PC-3 (cell line): ENCODE data around the gene ATG4C. TPM values are rescaled to one million over a fixed set of nuclear protein-coding genes. Genes with fewer than 3 reads are reported as not detected.
"Not testable (repeated sequence)": the region's sequence is repeated elsewhere in the genome, so short reads cannot be mapped to it uniquely, and the experiment has no call there.

ENCODE experiments used
- ATAC-seq: fragments of 200-7000 bp; cut with Tn5 transposase; 2 replicates; pipeline ENCODE4 v1.9.1; 2020; ENCODE audit warnings: mild to moderate bottlenecking, moderate library complexity
- Bru-seq: library from RNA; stranded (reverse); fragments of 400-500 nt; gene quantifications from one replicate; lab custom pipeline; 2021; lab: Mats Ljungman, UMichigan
- BruChase-seq, 2 experiments: library from RNA; stranded (reverse); fragments of 400-500 nt; gene quantifications; one replicate each; lab custom pipeline; 2021; lab: Mats Ljungman, UMichigan
- BruUV-seq: library from RNA; stranded (reverse); fragments of 400-500 nt; replicated peaks from 2 replicates; lab custom pipeline; 2021; lab: Mats Ljungman, UMichigan
- CTCF ChIA-PET: fragments of 300-600 bp; sonication (Branson Sonifier 250); formaldehyde crosslinking; loops from one replicate; lab custom pipeline; 2022; ENCODE audit warnings: antibody characterized with exemption; lab: Charles Lee
- POLR2A ChIA-PET: fragments of 300-600 bp; sonication (Branson Sonifier 250); formaldehyde crosslinking; loops from one replicate; lab custom pipeline; 2022; ENCODE audit warnings: antibody characterized with exemption; ENCODE audit not compliant: unreplicated experiment; lab: Charles Lee
- DNase-seq: peaks from one replicate; pipeline ENCODE4 v3.0.0-alpha.2; 2015
- H2AFZ ChIP-seq: fragments of 300-600 bp; sonication (generic); 2 replicates; pipeline ENCODE4 v1.6.0; 2016; ENCODE audit warnings: antibody characterized with exemption, low read length
- H3F3A ChIP-seq: fragments of 300-600 bp; sonication (generic); one replicate; pipeline ENCODE4 v1.6.0; 2017; ENCODE audit warnings: antibody characterized with exemption, low read length, control low read depth, mild to moderate bottlenecking; ENCODE audit not compliant: unreplicated experiment
- H3K27ac ChIP-seq: fragments of 300-600 bp; sonication (generic); 2 replicates; pipeline ENCODE4 v1.5.1; 2016; ENCODE audit warnings: mild to moderate bottlenecking, low read length
- H3K27me3 ChIP-seq: fragments of 300-600 bp; sonication (generic); 2 replicates; pipeline ENCODE4 v1.6.1; 2016; ENCODE audit warnings: low read length, mixed read lengths
- H3K36me3 ChIP-seq: fragments of 300-600 bp; sonication (generic); 2 replicates; pipeline ENCODE4 v1.6.1; 2016; ENCODE audit warnings: low read depth, mixed run types, low read length, mixed read lengths
- H3K4me1 ChIP-seq: fragments of 300-600 bp; sonication (generic); 2 replicates; pipeline ENCODE4 v1.5.1; 2016; ENCODE audit warnings: low read length; ENCODE audit not compliant: insufficient read depth
- H3K4me2 ChIP-seq: fragments of 300-600 bp; sonication (generic); 2 replicates; pipeline ENCODE4 v1.6.0; 2016; ENCODE audit warnings: low read length
- H3K4me3 ChIP-seq: fragments of 300-600 bp; sonication (generic); 2 replicates; pipeline ENCODE4 v1.5.1; 2016; ENCODE audit warnings: mild to moderate bottlenecking, low read length, mixed read lengths
- H3K79me2 ChIP-seq: fragments of 300-600 bp; sonication (generic); 2 replicates; pipeline ENCODE4 v1.6.1; 2017; ENCODE audit warnings: low read length, mixed read lengths
- H3K9ac ChIP-seq: fragments of 300-600 bp; sonication (generic); 2 replicates; pipeline ENCODE4 v1.6.0; 2016; ENCODE audit warnings: mild to moderate bottlenecking, low read length
- H3K9me2 ChIP-seq: fragments of 300-600 bp; sonication (generic); replicated peaks from 2 replicates; pipeline ENCODE4 v1.6.1; 2016; ENCODE audit warnings: mixed run types, low read length, mixed read lengths
- H3K9me3 ChIP-seq: fragments of 300-600 bp; sonication (generic); 2 replicates; pipeline ENCODE4 v1.6.1; 2016; ENCODE audit warnings: low read length, mixed read lengths
- H4K20me1 ChIP-seq: fragments of 300-600 bp; sonication (generic); 2 replicates; pipeline ENCODE4 v1.6.1; 2016; ENCODE audit warnings: low read length, mixed read lengths
- EZH2 ChIP-seq: fragments of 300-600 bp; sonication (generic); IDR thresholded peaks from one replicate; pipeline ENCODE4 v1.6.1; 2017; ENCODE audit warnings: antibody characterized with exemption, mild to moderate bottlenecking, low read length; ENCODE audit not compliant: unreplicated experiment
- EZH2phosphoT487 ChIP-seq: fragments of 300-600 bp; sonication (generic); IDR thresholded peaks from 2 replicates; pipeline ENCODE4 v1.6.1; 2018; ENCODE audit warnings: mild to moderate bottlenecking, antibody characterized with exemption, low read length, borderline replicate concordance
- intact Hi-C: fragments of 100-400 bp; cut with micrococcal nuclease; formaldehyde crosslinking; loops from 2 replicates; pipeline ENCODE4 v1.9.0; 2023
- long read RNA-seq: library from polyadenylated mRNA; unstranded; transcript quantifications from one replicate; pipeline ENCODE4 v2.0.0, GENCODE V29; 2021; ENCODE audit not compliant: unreplicated experiment
- total RNA-seq: library from RNA; depleted of rRNA; stranded (reverse); fragments of >200 nt; gene quantifications from 2 replicates; pipeline ENCODE4 v1.2.3, GENCODE V29; 2014; rRNA removed
- TF ChIP-seq, protein P1 (sequence below): fragments of 300-600 bp; sonication (generic); conservative IDR thresholded peaks from 2 replicates; pipeline ENCODE4 v1.5.1; 2017; ENCODE audit warnings: antibody characterized with exemption, low read depth, mild to moderate bottlenecking, low read length

Gene ATG4C, protein sequence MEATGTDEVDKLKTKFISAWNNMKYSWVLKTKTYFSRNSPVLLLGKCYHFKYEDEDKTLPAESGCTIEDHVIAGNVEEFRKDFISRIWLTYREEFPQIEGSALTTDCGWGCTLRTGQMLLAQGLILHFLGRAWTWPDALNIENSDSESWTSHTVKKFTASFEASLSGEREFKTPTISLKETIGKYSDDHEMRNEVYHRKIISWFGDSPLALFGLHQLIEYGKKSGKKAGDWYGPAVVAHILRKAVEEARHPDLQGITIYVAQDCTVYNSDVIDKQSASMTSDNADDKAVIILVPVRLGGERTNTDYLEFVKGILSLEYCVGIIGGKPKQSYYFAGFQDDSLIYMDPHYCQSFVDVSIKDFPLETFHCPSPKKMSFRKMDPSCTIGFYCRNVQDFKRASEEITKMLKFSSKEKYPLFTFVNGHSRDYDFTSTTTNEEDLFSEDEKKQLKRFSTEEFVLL
- 6.0 and 8.8 TPM in 2 replicates for total RNA-seq
- percentile 57 among the genes with signal in this experiment for Bru-seq, nascent RNA
- percentile 48 among the genes with signal in this experiment for BruChase-seq, experiment 1, labeled RNA remaining after a 6-hour chase
- BruChase-seq, experiment 2, labeled RNA remaining after a 2-hour chase = percentile 53 among the genes with signal in this experiment
- long read RNA-seq, transcript ATG4C-203 (11 exons, 2,890 nt) = minor isoform, 9 of 29 reads
- long read RNA-seq, transcript ATG4C-201 (11 exons, 2,938 nt) = major isoform, 13 of 29 reads
- long read RNA-seq, partial matches to known transcripts = 3 of 29 reads
- long read RNA-seq, other reads (novel, unspliced or antisense) = 4 of 29 reads

GRCh38 chr1:62783736-62784508, at the start of gene ATG4C:
Gene ATG4C (plus strand): TSS chr1:62784132. CDS start chr1:62803787, 19,655 bp downstream.
- peak within 1 kb of the TSS; percentile 89 for H3K4me2 ChIP-seq
- H4K20me1 ChIP-seq = no peaks in the 10 kb centered on the region
- H3K4me1 ChIP-seq = 0 out of 2 replicates have a peak, but pooled peaks cover 6% of the 10 kb centered on the region
- ChIA-PET POLR2A (no interaction called here), CTCF (no interaction called here)
- H3F3A ChIP-seq = no peaks in the 10 kb centered on the region
- no peaks in the 10 kb centered on the region for H3K9me3 ChIP-seq
- no peaks in the 10 kb centered on the region for H3K36me3 ChIP-seq
- peaks cover 12% of the 10 kb centered on the region for H3K27me3 ChIP-seq
- H2AFZ ChIP-seq = peak within 1 kb of the TSS; percentile 100
- BruUV-seq = TSS peak; percentile 80
- no peaks in the 10 kb centered on the region for H3K9me2 ChIP-seq
- H3K9ac ChIP-seq = peak within 1 kb of the TSS; percentile 84
- peak; percentile 94 for DNase-seq
- TF ChIP-seq, protein P1, sequence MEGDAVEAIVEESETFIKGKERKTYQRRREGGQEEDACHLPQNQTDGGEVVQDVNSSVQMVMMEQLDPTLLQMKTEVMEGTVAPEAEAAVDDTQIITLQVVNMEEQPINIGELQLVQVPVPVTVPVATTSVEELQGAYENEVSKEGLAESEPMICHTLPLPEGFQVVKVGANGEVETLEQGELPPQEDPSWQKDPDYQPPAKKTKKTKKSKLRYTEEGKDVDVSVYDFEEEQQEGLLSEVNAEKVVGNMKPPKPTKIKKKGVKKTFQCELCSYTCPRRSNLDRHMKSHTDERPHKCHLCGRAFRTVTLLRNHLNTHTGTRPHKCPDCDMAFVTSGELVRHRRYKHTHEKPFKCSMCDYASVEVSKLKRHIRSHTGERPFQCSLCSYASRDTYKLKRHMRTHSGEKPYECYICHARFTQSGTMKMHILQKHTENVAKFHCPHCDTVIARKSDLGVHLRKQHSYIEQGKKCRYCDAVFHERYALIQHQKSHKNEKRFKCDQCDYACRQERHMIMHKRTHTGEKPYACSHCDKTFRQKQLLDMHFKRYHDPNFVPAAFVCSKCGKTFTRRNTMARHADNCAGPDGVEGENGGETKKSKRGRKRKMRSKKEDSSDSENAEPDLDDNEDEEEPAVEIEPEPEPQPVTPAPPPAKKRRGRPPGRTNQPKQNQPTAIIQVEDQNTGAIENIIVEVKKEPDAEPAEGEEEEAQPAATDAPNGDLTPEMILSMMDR = no peak
- TF ChIP-seq EZH2phosphoT487 (no peak), EZH2 (no peak)
- ATAC-seq = peak; percentile 92
- peak within 1 kb of the TSS; percentile 49 for H3K27ac ChIP-seq
- peaks cover 24% of the 10 kb centered on the region for H3K79me2 ChIP-seq
- intact Hi-C loops = no loop called here
- peak within 1 kb of the TSS; percentile 92 for H3K4me3 ChIP-seq

- Histone ChIP-seq H3K9ac (no peak overlapping the region), H4K20me1 (no peaks in the 10 kb centered on the region), H3K9me3 (no peaks in the 10 kb centered on the region), H3K27ac (no peak overlapping the region), H3K79me2 (no peaks in the 10 kb centered on the region), H3K4me1 (peaks cover 7% of the 10 kb centered on the region), H2AFZ (no peak overlapping the region), H3K4me3 (no peak overlapping the region), H3K36me3 (no peaks in the 10 kb centered on the region), H3K9me2 (no peaks in the 10 kb centered on the region), H3F3A (no peaks in the 10 kb centered on the region), H3K4me2 (0 out of 2 replicates have a peak overlapping the region, but pooled peaks have one; percentile 1), H3K27me3 (no peaks in the 10 kb centered on the region)
- CTCF ChIA-PET = no interaction called here
- peak; percentile 57 for DNase-seq
- intact Hi-C loops = no loop called here
- BruUV-seq = no TSS peak
- ATAC-seq = peak; percentile 29
- POLR2A ChIA-PET = interaction anchor here (0.6 to 0.7 kb wide), 2 partner anchors 59 to 234 kb away, joined by 3 to 8 read pairs; no protein-coding TSS in a partner anchor
- no peak for TF ChIP-seq EZH2phosphoT487
- TF ChIP-seq, protein P1 = no peak
- TF ChIP-seq EZH2 = no peak
These were observed 48.3 kb upstream of the ATG4C start for GRCh38 chr1:62735491-62736171.

DNA sequence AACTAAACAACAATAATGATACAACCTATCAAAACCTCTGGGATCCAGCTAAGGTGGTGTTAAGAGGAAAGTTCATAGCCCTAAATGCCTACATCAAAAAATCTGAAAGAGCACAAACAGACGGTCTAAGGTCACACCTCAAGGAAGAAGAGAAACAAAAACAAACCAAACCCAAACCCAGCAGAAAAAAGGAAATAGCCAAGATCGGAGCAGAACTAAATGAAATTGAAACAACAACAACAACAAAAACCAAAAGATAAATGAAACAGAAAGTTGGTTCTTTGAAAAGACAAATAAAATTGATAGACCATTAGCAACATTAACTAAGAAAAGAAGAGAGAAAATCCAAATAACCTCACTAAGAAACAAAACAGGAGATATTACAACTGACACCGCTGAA, 43.2 kb upstream of the ATG4C start:
- H3K27ac ChIP-seq, H3K27me3 ChIP-seq, H3K9me3 ChIP-seq, POLR2A ChIA-PET, H3K9me2 ChIP-seq, intact Hi-C loops, BruUV-seq, H3K36me3 ChIP-seq, H3K9ac ChIP-seq, H3K4me3 ChIP-seq, H2AFZ ChIP-seq, H3F3A ChIP-seq, H3K4me1 ChIP-seq, H3K79me2 ChIP-seq, ATAC-seq, CTCF ChIA-PET, DNase-seq, H3K4me2 ChIP-seq, H4K20me1 ChIP-seq: not testable (repeated sequence)
